Breast epithelium (tissue), 4 donors: ENCODE measurements around the gene RGS1. TPM values are rescaled to one million over a fixed set of nuclear protein-coding genes. Genes with fewer than 3 reads are reported as not detected.

Experiments used
- DNase-seq, 2 donors: peaks; one replicate each; pipeline ENCODE4 v3.0.0-alpha.2; 2019; ENCODE audit warnings: low spot score in 2 of 2
- H3K27ac ChIP-seq, 2 donors: fragments of 200-600 bp; sonication (generic) in 1 of 2; one replicate each; pipeline ENCODE4 v1.5.1; 2016 to 2019; ENCODE audit warnings: mild to moderate bottlenecking in 1 of 2
- H3K27me3 ChIP-seq, 2 donors: fragments of 200-600 bp; sonication (generic) in 1 of 2; one replicate each; pipeline versions ENCODE4 v1.5.1 to v1.6.0; 2017 to 2019; ENCODE audit warnings: control low read depth in 1 of 2, mild to moderate bottlenecking in 1 of 2
- H3K36me3 ChIP-seq: fragments of 200-600 bp; one replicate; pipeline ENCODE4 v1.5.1; 2019
- H3K4me1 ChIP-seq, 2 donors: fragments of 200-600 bp; sonication (generic); one replicate each; pipeline ENCODE4 v1.5.1; 2016 to 2019; ENCODE audit warnings: control low read depth in 1 of 2
- H3K4me3 ChIP-seq, 3 donors: fragments of 200-600 bp; sonication (generic); 1 replicate in 2 of 3; 2 replicates in 1 of 3; pipeline ENCODE4 v1.5.1; 2016 to 2019; ENCODE audit warnings: mild to moderate bottlenecking in 3 of 3, moderate library complexity in 2 of 3
- H3K9me3 ChIP-seq, 2 donors: fragments of 200-600 bp; sonication (generic) in 1 of 2; one replicate each; pipeline ENCODE4 v1.5.1; 2016 to 2019; ENCODE audit warnings: control low read depth in 1 of 2
- CTCF ChIP-seq, 3 donors: fragments of 450-650 bp; IDR thresholded peaks; one replicate each; pipeline ENCODE4 v1.5.1; 2016 to 2017; ENCODE audit warnings: antibody characterized with exemption in 3 of 3, mild to moderate bottlenecking in 3 of 3, moderate library complexity in 3 of 3
- POLR2A ChIP-seq: fragments of 450-650 bp; IDR thresholded peaks from one replicate; pipeline ENCODE4 v1.6.1; 2016; ENCODE audit warnings: antibody characterized with exemption, mild to moderate bottlenecking, moderate library complexity
- POLR2AphosphoS5 ChIP-seq, 3 donors: sonication (generic); formaldehyde crosslinking; IDR thresholded peaks; one replicate each; pipeline ENCODE4 v1.6.1; 2017; ENCODE audit warnings: antibody characterized with exemption in 3 of 3
- intact Hi-C: fragments of 100-400 bp; cut with DNase I; formaldehyde crosslinking; loops from one replicate; pipeline ENCODE4 v1.15.1; 2023; ENCODE audit warnings: low total_unique reads
- total RNA-seq, 3 donors: library from RNA; depleted of rRNA; stranded (reverse); fragments of >200 nt; gene quantifications; one replicate each; pipeline ENCODE4 v1.1.0, GENCODE V29; 2016

Gene RGS1
- total RNA-seq, 3 donors from 2014 or later = 13.6 to 210 (median 189) TPM

DNA sequence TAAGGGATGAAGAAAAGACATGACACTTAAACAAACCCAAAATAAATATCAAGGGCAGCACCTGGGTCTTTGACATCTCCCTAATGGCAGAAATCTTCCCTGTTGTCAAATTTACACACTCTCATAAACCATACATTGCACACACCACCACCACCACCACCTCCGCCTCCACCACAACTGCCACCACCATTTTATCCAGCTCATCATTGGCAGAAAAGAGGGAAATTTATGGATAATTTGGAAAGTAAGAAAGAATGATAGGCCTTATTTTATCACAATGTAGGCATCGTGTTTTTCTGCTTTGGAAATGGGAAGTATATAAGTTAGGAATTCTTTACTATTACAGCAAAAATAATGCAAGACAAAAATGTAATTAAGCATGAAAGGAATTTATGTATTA, 33.1 kb downstream of the RGS1 start:
- TF ChIP-seq POLR2AphosphoS5 (IDR thresholded peaks at IDR 0.05) (no peak), CTCF (IDR thresholded peaks at IDR 0.05) (no peak), POLR2A (no peak)
- no peak for DNase-seq
- H3K27me3 ChIP-seq = no peaks in the 10 kb centered on the region
- intact Hi-C loops = no loop called here
- H3K27ac ChIP-seq = no peak overlapping the region
- H3K36me3 ChIP-seq = no peaks in the 10 kb centered on the region
- H3K9me3 ChIP-seq = no peaks in the 10 kb centered on the region
- no peak overlapping the region for H3K4me3 ChIP-seq
- no peaks in the 10 kb centered on the region for H3K4me1 ChIP-seq

DNA sequence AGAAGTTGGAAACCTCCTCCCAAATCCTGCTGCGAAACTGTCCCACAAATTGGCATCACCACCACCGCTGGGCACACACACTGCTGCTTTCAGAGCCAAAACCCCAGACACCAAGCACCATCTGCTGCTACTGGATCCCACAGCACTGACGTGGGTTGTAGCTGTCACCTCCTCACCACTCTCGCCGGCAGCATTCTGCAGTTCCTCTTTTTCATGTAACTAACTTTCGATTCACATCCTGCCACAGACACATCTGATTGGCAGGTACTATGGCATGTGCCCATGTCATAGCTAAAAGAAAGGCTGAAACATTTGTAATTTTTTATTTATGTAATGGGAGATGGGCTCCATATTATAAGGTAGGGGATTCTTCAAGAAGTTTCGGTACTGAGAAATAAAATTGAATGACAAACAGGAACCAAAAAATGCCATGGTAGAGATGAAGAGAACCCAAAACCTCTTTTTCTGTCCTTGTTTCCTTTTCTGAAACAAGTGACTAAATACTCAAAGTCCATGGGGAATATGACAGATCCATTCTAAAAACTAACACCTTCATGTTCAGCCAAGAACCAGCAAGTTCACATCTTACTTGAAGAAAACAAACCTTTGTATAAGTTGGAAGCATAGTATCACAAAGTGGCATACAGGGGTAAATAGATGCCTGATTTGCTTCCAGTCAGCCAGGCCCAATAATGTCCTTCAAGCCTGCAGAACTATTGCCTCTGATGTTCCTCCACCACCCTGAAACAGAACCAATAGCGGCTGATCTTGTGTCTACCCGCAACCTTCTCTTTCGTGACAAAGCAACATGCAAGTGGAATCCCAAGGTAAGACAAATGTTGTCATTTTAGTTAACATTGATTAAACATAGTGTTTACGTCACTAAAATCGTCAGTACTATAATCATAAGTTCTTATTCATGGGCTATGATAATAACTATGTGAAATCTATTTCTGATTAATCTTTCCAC, 33.8 kb downstream of the RGS1 start:
- peak in 1 of 2 donors; percentile 33 for DNase-seq
- no peak overlapping the region for H3K4me3 ChIP-seq
- H3K36me3 ChIP-seq = no peaks in the 10 kb centered on the region
- TF ChIP-seq POLR2AphosphoS5 (IDR thresholded peaks at IDR 0.05) (no peak), CTCF (IDR thresholded peaks at IDR 0.05) (no peak), POLR2A (no peak)
- no peak overlapping the region for H3K27ac ChIP-seq
- H3K4me1 ChIP-seq = no peaks in the 10 kb centered on the region
- H3K27me3 ChIP-seq = no peaks in the 10 kb centered on the region
- intact Hi-C loops = no loop called here
- no peaks in the 10 kb centered on the region for H3K9me3 ChIP-seq

GRCh38 chr1:192610112-192610889, 34.7 kb downstream of the RGS1 start:
- Histone ChIP-seq H3K27ac (no peak overlapping the region), H3K9me3 (no peaks in the 10 kb centered on the region), H3K4me1 (no peaks in the 10 kb centered on the region), H3K36me3 (no peaks in the 10 kb centered on the region), H3K27me3 (no peaks in the 10 kb centered on the region), H3K4me3 (no peak overlapping the region)
- TF ChIP-seq CTCF (IDR thresholded peaks at IDR 0.05) = peak; percentile 48 to 67 (median 52)
- no peak for TF ChIP-seq POLR2A
- intact Hi-C loops = no loop called here
- DNase-seq = no peak

- DNase-seq = no peak
- no peaks in the 10 kb centered on the region for H3K9me3 ChIP-seq
- H3K4me3 ChIP-seq = no peak overlapping the region
- no peak overlapping the region for H3K27ac ChIP-seq
- H3K36me3 ChIP-seq = no peaks in the 10 kb centered on the region
- H3K4me1 ChIP-seq = no peaks in the 10 kb centered on the region
- no peaks in the 10 kb centered on the region for H3K27me3 ChIP-seq
- intact Hi-C loops = no loop called here
- TF ChIP-seq POLR2A = no peak
- TF ChIP-seq POLR2AphosphoS5 (IDR thresholded peaks at IDR 0.05) = no peak
Measured at GRCh38 chr1:192615055-192615454, 39.5 kb downstream of the RGS1 start.

GRCh38 chr1:192620071-192620635, 44.6 kb downstream of the RGS1 start:
- TF ChIP-seq CTCF (IDR thresholded peaks at IDR 0.05) (no peak), POLR2AphosphoS5 (IDR thresholded peaks at IDR 0.05) (no peak)
- Histone ChIP-seq H3K27ac (no peak overlapping the region), H3K27me3 (no peaks in the 10 kb centered on the region), H3K36me3 (no peaks in the 10 kb centered on the region), H3K4me1 (no peaks in the 10 kb centered on the region), H3K4me3 (no peak overlapping the region), H3K9me3 (no peaks in the 10 kb centered on the region)
- DNase-seq = no peak
- intact Hi-C loops = no loop called here
